Measurements from ENCODE around the gene GPR137C. TPM values are rescaled to one million over a fixed set of nuclear protein-coding genes. Genes with fewer than 3 reads are reported as not detected.

The GPR137C gene
- total and polyA plus RNA-seq, 2 of the 13 experiments (the other 11 are each of a cell fraction or from before 2014, with no cell fraction given) = 0.34 to 0.51 TPM

DNA sequence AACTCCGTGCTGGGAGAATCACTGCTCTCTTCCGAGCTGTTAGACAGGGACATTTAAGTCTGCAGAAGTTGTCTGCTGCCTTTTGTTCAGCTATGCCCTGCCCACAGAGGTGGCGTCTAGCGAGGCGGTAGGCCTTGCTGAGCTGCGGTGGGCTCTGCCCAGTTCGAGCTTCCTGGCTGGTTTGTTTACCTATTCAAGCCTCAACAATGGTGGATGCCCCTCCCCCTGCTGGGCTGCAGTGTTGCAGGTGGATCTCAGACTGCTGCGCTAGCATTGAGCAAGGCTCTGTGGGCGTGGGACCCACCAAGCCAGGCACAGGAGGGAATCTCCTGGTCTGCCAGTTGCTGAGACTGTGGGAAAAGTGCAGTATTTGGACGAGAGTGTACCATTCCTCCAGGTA is 43.7 kb downstream of the GPR137C start (continued):
- no peak for TF ChIP-seq SOX6 (IDR thresholded peaks at IDR 0.05)
- TF ChIP-seq SOX6 (CRISPR knock-in tag; IDR thresholded peaks at IDR 0.05) = peak; percentile 64
- TF ChIP-seq, protein P1, sequence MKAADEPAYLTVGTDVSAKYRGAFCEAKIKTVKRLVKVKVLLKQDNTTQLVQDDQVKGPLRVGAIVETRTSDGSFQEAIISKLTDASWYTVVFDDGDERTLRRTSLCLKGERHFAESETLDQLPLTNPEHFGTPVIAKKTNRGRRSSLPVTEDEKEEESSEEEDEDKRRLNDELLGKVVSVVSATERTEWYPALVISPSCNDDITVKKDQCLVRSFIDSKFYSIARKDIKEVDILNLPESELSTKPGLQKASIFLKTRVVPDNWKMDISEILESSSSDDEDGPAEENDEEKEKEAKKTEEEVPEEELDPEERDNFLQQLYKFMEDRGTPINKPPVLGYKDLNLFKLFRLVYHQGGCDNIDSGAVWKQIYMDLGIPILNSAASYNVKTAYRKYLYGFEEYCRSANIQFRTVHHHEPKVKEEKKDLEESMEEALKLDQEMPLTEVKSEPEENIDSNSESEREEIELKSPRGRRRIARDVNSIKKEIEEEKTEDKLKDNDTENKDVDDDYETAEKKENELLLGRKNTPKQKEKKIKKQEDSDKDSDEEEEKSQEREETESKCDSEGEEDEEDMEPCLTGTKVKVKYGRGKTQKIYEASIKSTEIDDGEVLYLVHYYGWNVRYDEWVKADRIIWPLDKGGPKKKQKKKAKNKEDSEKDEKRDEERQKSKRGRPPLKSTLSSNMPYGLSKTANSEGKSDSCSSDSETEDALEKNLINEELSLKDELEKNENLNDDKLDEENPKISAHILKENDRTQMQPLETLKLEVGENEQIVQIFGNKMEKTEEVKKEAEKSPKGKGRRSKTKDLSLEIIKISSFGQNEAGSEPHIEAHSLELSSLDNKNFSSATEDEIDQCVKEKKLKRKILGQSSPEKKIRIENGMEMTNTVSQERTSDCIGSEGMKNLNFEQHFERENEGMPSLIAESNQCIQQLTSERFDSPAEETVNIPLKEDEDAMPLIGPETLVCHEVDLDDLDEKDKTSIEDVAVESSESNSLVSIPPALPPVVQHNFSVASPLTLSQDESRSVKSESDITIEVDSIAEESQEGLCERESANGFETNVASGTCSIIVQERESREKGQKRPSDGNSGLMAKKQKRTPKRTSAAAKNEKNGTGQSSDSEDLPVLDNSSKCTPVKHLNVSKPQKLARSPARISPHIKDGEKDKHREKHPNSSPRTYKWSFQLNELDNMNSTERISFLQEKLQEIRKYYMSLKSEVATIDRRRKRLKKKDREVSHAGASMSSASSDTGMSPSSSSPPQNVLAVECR (CRISPR knock-in tag; IDR thresholded peaks at IDR 0.05; ENCODE audit: borderline replicate concordance) = peak; percentile 21; the same call in 1 of the 2 replicates
- TF ChIP-seq, protein P2, sequence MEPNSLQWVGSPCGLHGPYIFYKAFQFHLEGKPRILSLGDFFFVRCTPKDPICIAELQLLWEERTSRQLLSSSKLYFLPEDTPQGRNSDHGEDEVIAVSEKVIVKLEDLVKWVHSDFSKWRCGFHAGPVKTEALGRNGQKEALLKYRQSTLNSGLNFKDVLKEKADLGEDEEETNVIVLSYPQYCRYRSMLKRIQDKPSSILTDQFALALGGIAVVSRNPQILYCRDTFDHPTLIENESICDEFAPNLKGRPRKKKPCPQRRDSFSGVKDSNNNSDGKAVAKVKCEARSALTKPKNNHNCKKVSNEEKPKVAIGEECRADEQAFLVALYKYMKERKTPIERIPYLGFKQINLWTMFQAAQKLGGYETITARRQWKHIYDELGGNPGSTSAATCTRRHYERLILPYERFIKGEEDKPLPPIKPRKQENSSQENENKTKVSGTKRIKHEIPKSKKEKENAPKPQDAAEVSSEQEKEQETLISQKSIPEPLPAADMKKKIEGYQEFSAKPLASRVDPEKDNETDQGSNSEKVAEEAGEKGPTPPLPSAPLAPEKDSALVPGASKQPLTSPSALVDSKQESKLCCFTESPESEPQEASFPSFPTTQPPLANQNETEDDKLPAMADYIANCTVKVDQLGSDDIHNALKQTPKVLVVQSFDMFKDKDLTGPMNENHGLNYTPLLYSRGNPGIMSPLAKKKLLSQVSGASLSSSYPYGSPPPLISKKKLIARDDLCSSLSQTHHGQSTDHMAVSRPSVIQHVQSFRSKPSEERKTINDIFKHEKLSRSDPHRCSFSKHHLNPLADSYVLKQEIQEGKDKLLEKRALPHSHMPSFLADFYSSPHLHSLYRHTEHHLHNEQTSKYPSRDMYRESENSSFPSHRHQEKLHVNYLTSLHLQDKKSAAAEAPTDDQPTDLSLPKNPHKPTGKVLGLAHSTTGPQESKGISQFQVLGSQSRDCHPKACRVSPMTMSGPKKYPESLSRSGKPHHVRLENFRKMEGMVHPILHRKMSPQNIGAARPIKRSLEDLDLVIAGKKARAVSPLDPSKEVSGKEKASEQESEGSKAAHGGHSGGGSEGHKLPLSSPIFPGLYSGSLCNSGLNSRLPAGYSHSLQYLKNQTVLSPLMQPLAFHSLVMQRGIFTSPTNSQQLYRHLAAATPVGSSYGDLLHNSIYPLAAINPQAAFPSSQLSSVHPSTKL (CRISPR knock-in tag; IDR thresholded peaks at IDR 0.05) = peak; percentile 18; the same call in 1 of the 2 replicates
- TF ChIP-seq, protein P3, sequence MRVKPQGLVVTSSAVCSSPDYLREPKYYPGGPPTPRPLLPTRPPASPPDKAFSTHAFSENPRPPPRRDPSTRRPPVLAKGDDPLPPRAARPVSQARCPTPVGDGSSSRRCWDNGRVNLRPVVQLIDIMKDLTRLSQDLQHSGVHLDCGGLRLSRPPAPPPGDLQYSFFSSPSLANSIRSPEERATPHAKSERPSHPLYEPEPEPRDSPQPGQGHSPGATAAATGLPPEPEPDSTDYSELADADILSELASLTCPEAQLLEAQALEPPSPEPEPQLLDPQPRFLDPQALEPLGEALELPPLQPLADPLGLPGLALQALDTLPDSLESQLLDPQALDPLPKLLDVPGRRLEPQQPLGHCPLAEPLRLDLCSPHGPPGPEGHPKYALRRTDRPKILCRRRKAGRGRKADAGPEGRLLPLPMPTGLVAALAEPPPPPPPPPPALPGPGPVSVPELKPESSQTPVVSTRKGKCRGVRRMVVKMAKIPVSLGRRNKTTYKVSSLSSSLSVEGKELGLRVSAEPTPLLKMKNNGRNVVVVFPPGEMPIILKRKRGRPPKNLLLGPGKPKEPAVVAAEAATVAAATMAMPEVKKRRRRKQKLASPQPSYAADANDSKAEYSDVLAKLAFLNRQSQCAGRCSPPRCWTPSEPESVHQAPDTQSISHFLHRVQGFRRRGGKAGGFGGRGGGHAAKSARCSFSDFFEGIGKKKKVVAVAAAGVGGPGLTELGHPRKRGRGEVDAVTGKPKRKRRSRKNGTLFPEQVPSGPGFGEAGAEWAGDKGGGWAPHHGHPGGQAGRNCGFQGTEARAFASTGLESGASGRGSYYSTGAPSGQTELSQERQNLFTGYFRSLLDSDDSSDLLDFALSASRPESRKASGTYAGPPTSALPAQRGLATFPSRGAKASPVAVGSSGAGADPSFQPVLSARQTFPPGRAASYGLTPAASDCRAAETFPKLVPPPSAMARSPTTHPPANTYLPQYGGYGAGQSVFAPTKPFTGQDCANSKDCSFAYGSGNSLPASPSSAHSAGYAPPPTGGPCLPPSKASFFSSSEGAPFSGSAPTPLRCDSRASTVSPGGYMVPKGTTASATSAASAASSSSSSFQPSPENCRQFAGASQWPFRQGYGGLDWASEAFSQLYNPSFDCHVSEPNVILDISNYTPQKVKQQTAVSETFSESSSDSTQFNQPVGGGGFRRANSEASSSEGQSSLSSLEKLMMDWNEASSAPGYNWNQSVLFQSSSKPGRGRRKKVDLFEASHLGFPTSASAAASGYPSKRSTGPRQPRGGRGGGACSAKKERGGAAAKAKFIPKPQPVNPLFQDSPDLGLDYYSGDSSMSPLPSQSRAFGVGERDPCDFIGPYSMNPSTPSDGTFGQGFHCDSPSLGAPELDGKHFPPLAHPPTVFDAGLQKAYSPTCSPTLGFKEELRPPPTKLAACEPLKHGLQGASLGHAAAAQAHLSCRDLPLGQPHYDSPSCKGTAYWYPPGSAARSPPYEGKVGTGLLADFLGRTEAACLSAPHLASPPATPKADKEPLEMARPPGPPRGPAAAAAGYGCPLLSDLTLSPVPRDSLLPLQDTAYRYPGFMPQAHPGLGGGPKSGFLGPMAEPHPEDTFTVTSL (CRISPR knock-in tag; IDR thresholded peaks at IDR 0.05; ENCODE audit: borderline replicate concordance) = no peak
- TF ChIP-seq GATAD2A (CRISPR knock-in tag; IDR thresholded peaks at IDR 0.05) = no peak
- peak; percentile 22; the same call in 1 of the 2 replicates for TF ChIP-seq ZFX (CRISPR knock-in tag; IDR thresholded peaks at IDR 0.05; ENCODE audit: low read depth)
- TF ChIP-seq FOXA1 (IDR thresholded peaks at IDR 0.05) = no peak
- TF ChIP-seq FOXA1 (CRISPR knock-in tag; IDR thresholded peaks at IDR 0.05) = peak; percentile 34; the same call in 1 of the 2 replicates
- TF ChIP-seq HNRNPUL1 (IDR thresholded peaks at IDR 0.05; ENCODE audit: low read depth, low read length) = no peak
- TF ChIP-seq, protein P4, sequence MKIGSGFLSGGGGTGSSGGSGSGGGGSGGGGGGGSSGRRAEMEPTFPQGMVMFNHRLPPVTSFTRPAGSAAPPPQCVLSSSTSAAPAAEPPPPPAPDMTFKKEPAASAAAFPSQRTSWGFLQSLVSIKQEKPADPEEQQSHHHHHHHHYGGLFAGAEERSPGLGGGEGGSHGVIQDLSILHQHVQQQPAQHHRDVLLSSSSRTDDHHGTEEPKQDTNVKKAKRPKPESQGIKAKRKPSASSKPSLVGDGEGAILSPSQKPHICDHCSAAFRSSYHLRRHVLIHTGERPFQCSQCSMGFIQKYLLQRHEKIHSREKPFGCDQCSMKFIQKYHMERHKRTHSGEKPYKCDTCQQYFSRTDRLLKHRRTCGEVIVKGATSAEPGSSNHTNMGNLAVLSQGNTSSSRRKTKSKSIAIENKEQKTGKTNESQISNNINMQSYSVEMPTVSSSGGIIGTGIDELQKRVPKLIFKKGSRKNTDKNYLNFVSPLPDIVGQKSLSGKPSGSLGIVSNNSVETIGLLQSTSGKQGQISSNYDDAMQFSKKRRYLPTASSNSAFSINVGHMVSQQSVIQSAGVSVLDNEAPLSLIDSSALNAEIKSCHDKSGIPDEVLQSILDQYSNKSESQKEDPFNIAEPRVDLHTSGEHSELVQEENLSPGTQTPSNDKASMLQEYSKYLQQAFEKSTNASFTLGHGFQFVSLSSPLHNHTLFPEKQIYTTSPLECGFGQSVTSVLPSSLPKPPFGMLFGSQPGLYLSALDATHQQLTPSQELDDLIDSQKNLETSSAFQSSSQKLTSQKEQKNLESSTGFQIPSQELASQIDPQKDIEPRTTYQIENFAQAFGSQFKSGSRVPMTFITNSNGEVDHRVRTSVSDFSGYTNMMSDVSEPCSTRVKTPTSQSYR (CRISPR knock-in tag; IDR thresholded peaks at IDR 0.05; ENCODE audit: borderline replicate concordance) = peak; percentile 87
- peak; percentile 47; the same call in 1 of the 2 replicates for TF ChIP-seq SALL1 (CRISPR knock-in tag; IDR thresholded peaks at IDR 0.05)
- TF ChIP-seq ZNF552 (CRISPR knock-in tag; IDR thresholded peaks at IDR 0.05; ENCODE audit: borderline replicate concordance) = no peak

All from HepG2 (cell line).